Lung microvascular endothelial cell (primary cell): ENCODE data around the gene MDC1. TPM values are rescaled to one million over a fixed set of nuclear protein-coding genes. Genes with fewer than 3 reads are reported as not detected.
"Not testable (repeated sequence)": the region's sequence is repeated elsewhere in the genome, so short reads cannot be mapped to it uniquely, and the experiment has no call there.

Experiments
- DNase-seq, 2 donors: peaks; one replicate each; pipeline versions ENCODE4 v3.0.0 to v3.0.0-alpha.2; 2010; ENCODE audit warnings: low read depth in 2 of 2
- total RNA-seq: library from RNA; depleted of rRNA; stranded (reverse); fragments of >200 nt; gene quantifications from 2 replicates; pipeline ENCODE4 v1.2.1, GENCODE V29; 2014

MDC1 gene
- total RNA-seq, 1 donor from 2014 or later, result 3.0 TPM

DNA sequence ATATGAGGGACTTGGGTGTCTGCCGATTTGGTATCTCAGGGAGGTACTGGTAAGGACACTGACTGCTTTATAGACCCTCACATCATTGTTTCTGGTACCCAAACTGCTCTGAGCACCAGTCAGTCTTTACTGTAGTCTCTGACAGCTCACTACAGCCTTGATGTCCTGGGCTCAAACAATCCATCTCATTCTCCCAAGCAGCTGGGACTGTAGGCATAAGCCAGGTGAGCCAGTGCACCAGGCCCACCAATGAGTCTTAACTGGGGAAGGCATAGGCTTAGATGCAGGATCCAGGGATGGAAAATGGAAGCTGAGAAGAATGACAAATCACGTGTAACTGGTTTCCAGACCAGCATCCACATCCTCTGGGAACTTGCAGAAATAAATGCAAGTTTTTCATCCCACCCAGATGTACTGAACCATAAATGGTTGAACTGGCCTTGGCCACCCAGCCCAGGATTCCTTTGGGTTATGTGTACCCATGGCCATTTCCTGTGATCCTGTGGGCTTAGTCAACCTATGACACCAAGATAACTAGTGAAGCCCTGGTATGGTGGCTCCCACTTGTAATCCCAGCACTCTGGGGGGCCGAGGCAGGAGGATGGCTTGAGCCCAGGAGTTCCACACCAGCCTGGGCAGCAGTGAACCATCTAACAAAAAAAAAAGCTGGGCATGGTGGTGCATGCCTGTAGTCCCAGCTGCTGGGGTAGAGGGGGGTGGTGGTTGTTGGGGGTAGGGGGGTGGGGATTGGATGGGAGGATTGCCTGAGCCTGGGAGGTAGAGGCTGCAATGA, 8.8 kb upstream of the MDC1 start:
- no peak for DNase-seq

DNA sequence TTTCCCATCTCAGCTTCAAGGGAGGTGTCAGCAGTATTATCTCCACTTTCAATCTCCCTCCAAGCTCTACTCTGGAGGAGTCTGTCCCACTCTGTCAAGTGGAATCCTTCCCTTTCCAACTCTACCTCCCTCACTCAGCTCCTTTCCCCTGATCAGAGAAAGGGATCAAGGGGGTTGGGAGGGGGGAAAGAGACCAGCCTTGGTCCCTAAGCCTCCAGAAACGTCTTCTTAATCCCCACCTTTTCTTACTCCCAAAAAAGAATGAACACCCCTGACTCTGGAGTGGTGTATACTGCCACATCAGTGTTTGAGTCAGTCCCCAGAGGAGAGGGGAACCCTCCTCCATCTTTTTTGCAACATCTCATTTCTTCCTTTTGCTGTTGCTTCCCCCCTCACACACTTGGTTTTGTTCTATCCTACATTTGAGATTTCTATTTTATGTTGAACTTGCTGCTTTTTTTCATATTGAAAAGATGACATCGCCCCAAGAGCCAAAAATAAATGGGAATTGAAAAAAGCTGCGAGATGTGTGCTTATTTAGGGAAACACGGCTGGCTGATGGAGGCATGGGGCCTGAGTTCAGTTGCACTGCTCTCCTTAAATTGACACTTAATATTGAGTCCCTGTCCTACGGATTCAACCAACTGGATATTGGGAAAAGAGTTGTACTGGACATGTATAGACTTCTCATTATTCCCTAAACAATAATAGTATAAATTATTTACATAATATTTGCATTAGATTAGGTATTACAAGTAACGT, 8.0 kb upstream of the MDC1 start:
- no peak for DNase-seq

DNA sequence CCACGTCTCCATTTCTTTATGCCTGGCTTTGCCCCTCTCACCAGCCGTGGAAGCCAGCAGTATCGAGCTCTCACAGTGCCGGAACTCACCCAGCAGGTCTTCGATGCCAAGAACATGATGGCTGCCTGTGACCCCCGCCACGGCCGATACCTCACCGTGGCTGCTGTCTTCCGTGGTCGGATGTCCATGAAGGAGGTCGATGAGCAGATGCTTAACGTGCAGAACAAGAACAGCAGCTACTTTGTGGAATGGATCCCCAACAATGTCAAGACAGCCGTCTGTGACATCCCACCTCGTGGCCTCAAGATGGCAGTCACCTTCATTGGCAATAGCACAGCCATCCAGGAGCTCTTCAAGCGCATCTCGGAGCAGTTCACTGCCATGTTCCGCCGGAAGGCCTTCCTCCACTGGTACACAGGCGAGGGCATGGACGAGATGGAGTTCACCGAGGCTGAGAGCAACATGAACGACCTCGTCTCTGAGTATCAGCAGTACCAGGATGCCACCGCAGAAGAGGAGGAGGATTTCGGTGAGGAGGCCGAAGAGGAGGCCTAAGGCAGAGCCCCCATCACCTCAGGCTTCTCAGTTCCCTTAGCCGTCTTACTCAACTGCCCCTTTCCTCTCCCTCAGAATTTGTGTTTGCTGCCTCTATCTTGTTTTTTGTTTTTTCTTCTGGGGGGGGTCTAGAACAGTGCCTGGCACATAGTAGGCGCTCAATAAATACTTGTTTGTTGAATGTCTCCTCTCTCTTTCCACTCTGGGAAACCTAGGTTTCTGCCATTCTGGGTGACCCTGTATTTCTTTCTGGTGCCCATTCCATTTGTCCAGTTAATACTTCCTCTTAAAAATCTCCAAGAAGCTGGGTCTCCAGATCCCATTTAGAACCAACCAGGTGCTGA, 7.0 kb upstream of the MDC1 start:
- not testable (repeated sequence) for DNase-seq

DNA sequence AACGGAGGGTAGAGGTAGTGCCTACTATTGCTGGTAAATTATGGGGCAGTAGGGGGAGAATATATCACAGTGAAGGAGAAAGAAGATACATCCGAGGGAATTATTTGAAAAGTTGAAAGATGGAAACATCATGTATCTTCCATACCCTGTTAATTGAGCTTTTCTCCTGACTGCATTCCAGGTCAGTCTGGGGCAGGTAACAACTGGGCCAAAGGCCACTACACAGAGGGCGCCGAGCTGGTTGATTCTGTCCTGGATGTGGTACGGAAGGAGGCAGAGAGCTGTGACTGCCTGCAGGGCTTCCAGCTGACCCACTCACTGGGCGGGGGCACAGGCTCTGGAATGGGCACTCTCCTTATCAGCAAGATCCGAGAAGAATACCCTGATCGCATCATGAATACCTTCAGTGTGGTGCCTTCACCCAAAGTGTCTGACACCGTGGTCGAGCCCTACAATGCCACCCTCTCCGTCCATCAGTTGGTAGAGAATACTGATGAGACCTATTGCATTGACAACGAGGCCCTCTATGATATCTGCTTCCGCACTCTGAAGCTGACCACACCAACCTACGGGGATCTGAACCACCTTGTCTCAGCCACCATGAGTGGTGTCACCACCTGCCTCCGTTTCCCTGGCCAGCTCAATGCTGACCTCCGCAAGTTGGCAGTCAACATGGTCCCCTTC, 6.2 kb upstream of the MDC1 start:
- not testable (repeated sequence) for DNase-seq

DNA sequence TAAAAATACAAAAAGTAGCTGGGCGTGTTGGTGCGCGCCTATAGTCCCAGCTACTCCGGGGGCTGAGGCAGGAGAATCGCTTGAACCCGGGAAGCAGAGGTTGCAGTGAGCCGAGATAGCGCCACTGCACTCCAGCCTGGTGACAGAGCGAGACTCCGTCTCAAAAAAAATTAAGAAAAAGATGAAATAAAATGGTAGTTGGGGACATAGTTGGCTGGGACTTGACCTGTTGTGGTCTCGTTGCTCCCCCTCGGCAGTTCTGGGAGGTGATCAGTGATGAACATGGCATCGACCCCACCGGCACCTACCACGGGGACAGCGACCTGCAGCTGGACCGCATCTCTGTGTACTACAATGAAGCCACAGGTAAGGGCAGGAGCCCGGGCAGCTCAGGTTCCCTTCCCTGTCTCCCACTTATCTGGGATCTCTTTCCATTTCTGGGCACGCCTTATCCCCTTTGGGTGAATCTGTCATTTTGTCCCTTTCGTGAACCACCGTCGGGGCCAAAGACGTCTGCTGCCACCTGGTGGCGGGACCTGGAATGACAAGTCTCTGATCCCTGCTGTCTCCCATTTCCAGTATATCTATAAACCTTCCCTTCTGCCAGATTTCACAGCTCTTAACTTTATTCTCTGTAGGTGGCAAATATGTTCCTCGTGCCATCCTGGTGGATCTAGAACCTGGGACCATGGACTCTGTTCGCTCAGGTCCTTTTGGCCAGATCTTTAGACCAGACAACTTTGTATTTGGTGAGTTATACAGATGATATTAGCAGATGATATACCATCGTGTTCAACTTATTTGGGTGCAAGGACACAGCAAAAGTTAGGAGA, 5.4 kb upstream of the MDC1 start:
- DNase-seq, result peak; percentile 80 to 87

DNA sequence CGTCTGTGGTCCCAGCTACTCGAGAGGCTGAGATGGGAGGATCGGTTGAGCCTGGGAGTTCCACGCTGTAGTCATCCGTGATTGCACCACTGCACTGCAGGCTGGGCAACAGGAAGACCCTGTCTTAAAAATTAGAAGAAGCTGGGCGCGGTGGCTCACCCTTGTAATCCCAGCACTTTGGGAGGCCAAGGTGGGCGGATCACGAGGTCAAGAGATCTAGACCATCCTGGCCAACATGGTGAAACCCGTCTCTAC, 4.9 kb upstream of the MDC1 start:
- DNase-seq, result not testable (repeated sequence)

- peak; percentile 94 to 96 for DNase-seq
Measured at GRCh38 chr6:30721198-30722024, 4.3 kb upstream of the MDC1 start.

DNA sequence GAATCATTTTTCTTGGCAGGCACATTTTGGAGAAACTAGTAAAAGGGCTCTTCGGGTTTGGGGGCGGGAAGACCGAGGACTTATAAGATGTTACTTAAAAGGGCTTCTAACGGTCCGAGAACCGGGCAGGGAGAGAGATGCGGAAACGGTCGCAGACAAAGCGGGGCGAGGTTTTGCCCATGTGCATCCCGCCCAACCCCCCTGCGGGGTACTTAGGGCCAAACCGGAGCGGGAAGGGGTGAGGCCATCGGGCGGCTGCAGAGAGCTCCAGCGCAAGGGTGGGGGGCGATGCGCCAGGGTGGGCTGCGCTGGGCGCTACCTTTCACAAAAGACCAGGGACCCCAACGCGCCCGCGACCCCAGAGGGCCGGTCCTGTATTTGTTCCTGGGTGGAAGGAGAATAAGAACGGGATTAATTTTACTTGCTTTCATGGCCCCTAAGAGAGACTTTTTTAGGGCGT, 3.7 kb upstream of the MDC1 start:
- DNase-seq, result peak; percentile 68 to 77

- DNase-seq, result peak; percentile 98
Measured at GRCh38 chr6:30719791-30720737, 3.0 kb upstream of the MDC1 start, which contains the start of gene TUBB. TSS of gene TUBB (plus strand) at chr6:30720352. CDS start at chr6:30720507, 155 bp downstream.

GRCh38 chr6:30719356-30719755, 2.3 kb upstream of the MDC1 start:
- DNase-seq, result no peak

- DNase-seq, result not testable (repeated sequence)
Measured at GRCh38 chr6:30717845-30718720, 1.0 kb upstream of the MDC1 start.

DNA sequence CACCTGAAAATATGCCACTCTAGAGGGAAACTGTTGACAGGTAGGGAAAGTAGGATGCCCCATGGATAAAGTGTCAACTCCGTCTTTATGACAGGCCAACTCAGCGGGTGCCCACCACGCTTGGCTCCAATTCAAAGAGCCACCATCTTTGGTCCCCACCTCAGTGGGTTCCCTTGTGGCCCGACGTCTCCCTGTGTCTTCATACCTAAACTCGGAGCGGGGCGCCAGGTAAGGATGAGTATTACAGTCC, 277 bp downstream of the MDC1 start:
- DNase-seq, result no peak

GRCh38 chr6:30714263-30714662, 2.8 kb downstream of the MDC1 start:
- DNase-seq, result no peak

DNA sequence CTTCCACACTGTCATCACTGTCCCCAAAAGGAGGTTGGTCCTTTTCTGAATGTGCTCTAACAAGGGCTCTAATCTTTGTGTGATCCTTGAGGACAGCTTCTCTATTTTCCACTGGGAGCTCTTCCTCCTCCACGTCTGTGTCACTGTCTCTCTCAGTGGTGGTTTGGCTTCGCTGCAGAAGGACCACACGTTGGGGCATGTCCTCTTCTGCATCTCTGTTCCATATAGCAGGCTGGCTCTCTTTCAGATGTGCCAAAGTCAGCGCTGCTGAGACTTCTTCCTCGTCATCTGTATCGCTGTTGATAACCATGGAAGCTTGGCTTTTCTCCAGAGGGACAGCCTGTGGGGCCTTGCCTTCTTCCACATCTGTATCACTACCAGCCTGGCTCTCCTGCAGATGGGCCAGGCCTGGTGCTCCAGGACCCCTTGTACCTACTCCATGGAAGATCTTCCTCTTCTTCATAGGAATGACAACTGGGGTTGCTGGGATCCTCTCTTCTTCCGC, 4.6 kb downstream of the MDC1 start:
- DNase-seq, result no peak

DNA sequence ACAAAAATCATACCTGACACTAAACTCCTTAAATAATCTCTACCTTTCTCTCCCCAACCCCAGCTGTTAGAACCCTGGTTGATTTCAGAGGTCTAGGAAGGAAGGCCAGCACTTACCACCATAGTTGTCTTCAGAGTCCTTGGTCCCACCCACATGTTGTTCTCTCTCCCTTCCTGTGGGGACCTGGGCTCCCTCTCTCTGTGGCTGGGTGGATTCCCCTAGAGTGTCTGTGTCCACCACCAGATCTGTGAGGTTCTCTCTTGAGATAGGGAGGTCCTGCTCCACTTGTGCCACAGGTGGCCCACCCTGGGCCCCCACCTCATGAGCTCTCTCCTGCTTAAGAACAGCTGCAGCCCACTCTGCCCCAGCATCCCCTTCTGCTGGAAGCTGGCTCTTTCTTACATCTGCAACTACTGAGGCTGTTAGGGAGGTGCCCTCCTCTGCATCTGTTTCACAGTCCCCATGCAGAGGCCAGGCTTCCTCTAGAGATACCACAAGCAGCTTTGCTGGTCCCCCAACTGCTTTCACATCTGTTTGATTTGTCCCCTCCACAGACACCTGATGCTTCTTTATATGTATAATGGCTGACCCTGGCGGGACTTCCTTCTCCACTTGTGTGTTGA, 5.2 kb downstream of the MDC1 start:
- DNase-seq, result no peak

DNA sequence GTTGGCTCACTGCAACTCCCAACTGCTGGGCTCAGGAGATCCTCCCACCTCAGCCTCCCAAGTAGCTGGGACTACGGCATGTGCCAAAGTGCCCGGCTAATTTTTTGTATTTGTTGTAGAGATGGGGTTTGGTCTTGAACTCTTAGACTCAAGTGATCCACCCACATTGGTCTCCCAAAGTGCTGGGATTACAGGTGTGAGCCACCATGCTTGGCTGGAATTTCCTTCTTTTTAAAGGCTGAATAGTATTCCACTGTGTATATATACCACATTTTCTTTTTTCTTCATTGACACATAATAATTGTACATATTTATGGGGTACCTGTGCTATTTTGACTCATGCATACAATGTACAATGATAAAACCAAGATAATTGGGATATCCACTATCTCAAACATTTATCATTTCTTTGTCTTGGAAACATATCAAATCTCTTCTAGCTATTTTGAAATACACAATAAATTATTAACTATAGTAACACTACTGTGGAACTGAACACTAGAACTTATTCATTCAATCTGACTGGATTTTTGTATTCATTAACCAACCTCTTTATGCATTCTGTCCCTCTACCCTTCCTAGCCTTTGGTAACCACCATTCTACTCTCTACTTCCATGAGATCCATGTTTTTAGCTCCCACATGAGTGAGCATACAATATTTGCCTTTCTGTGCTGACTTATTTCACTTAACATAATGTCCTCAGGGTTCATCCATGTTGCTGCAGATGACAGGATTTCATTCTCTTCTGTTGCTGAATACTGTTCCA, 7.8 kb downstream of the MDC1 start:
- no peak for DNase-seq
